HFFc6 (cell line): Measurements from ENCODE around the gene LIM2. TPM values are rescaled to one million over a fixed set of nuclear protein-coding genes. Genes with fewer than 3 reads are reported as not detected.

Experiments used
- DNase-seq: peaks from one replicate; pipeline ENCODE4 v3.0.0-alpha.2; 2018
- H3K27ac Mint-ChIP-seq: 2 replicates; pipeline ENCODE4 v1.8.0; 2020; ENCODE audit warnings: mild to moderate bottlenecking, mixed read lengths
- H3K27me3 Mint-ChIP-seq: 2 replicates; pipeline ENCODE4 v1.8.0; 2021; ENCODE audit warnings: mild to moderate bottlenecking, moderate library complexity, mixed read lengths; ENCODE audit not compliant: insufficient read depth
- H3K36me3 Mint-ChIP-seq: 2 replicates; pipeline ENCODE4 v1.8.0; 2021; ENCODE audit warnings: low read depth, mixed read lengths
- H3K4me1 Mint-ChIP-seq: 2 replicates; pipeline ENCODE4 v1.8.0; 2020; ENCODE audit warnings: low read depth, mixed read lengths
- H3K4me3 Mint-ChIP-seq: 2 replicates; pipeline ENCODE4 v1.8.0; 2020; ENCODE audit warnings: mild to moderate bottlenecking, moderate library complexity, mixed read lengths
- H3K9me3 Mint-ChIP-seq: 2 replicates; pipeline ENCODE4 v1.8.0; 2020; ENCODE audit warnings: mild to moderate bottlenecking, mixed read lengths
- total RNA-seq, 6 experiments: library from RNA; stranded (reverse); fragmentation: NEBNext Ultra II Directional; extraction: Animal tissue kit (Norgen Biotek cat#: 25700); gene quantifications; 2 replicates in 1 of 6; 3 replicates in 5 of 6; pipeline ENCODE4 v1.2.3, GENCODE V29; 2021
- TF ChIP-seq, protein P1 (sequence below): fragments of 200-600 bp; sonication (generic); IDR thresholded peaks from 2 replicates; pipeline ENCODE4 v1.5.0; 2021; ENCODE audit warnings: antibody characterized with exemption, mild to moderate bottlenecking

Gene LIM2
- total RNA-seq, 6 experiments from 2014 or later: not detected

DNA sequence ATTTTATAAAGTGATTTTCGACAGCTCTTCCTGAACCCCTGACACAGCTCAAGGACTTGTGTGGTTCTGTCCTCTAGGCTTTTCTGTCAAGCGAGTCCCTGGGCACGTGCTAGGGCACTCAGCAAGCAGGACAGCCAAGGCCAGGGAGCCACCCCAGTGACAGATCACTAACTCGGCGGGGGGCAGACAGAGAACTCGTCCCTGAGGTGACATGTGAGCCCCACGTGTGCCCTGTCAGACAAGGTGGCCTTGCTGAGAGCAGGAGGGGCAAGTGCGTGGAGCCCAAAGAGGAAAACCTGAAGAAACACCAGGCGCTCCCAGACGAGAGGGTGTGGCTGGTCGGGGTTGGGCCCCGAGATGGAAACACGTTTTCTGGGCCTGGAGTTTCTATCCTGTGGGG lies 26.5 kb downstream of the LIM2 start:
- no peak for DNase-seq
- no peaks in the 10 kb centered on the region; the same call in 1 of the 2 replicates for H3K27me3 Mint-ChIP-seq
- H3K4me1 Mint-ChIP-seq: peaks cover 50% of the 10 kb centered on the region
- TF ChIP-seq, protein P1, sequence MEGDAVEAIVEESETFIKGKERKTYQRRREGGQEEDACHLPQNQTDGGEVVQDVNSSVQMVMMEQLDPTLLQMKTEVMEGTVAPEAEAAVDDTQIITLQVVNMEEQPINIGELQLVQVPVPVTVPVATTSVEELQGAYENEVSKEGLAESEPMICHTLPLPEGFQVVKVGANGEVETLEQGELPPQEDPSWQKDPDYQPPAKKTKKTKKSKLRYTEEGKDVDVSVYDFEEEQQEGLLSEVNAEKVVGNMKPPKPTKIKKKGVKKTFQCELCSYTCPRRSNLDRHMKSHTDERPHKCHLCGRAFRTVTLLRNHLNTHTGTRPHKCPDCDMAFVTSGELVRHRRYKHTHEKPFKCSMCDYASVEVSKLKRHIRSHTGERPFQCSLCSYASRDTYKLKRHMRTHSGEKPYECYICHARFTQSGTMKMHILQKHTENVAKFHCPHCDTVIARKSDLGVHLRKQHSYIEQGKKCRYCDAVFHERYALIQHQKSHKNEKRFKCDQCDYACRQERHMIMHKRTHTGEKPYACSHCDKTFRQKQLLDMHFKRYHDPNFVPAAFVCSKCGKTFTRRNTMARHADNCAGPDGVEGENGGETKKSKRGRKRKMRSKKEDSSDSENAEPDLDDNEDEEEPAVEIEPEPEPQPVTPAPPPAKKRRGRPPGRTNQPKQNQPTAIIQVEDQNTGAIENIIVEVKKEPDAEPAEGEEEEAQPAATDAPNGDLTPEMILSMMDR: no peak
- peaks cover 11% of the 10 kb centered on the region for H3K36me3 Mint-ChIP-seq
- no peak overlapping the region for H3K4me3 Mint-ChIP-seq
- no peaks in the 10 kb centered on the region for H3K9me3 Mint-ChIP-seq
- H3K27ac Mint-ChIP-seq: no peak overlapping the region

DNA sequence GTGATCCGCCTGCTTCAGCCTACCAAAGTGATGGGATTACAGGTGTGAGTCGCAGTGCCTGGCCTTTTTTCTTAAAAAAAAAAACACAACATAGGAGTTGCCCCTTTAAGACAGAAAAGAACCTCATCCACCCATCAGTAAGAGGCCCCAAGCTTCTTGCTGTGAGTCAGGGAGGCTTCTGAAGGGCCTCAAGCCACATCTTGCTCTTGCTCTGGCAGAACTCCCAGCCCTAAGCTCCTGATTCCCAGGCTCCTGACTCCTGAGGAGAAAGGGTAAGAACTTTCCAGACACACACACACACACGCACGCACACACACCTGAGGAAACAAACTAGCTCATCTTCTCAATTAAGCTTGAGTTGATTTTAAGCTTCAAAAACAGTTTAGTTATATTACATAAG lies 28.5 kb downstream of the LIM2 start:
- Mint-ChIP-seq H3K9me3 (no peaks in the 10 kb centered on the region), H3K36me3 (peaks cover 11% of the 10 kb centered on the region), H3K4me1 (peaks cover 46% of the 10 kb centered on the region), H3K27me3 (no peaks in the 10 kb centered on the region; the same call in 1 of the 2 replicates), H3K4me3 (no peak overlapping the region), H3K27ac (peak overlapping the region; percentile 89)
- TF ChIP-seq, protein P1: no peak
- DNase-seq: peak; percentile 85

DNA sequence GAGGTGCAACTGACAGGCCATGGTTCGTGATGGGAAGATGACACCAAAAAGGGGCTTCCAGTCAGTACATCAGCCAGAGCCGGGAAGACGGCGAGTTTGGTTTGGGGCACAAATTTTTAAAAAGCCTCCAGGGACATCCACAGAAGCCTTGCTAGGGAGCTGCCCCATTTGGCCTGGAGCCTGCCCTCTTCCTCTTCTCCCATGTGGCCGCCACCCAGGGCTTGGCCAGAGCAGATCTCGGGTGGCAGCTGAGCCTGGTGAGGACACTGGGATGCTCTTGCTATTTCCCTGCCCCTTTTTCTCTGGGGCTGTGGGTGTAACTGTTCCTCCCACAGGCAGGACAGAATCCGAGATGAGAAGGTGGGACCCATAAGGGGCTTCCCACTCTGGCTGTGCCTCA lies 29.8 kb downstream of the LIM2 start:
- TF ChIP-seq, protein P1: no peak
- peak overlapping the region; percentile 72 for H3K27ac Mint-ChIP-seq
- no peak overlapping the region for H3K4me3 Mint-ChIP-seq
- H3K9me3 Mint-ChIP-seq: no peaks in the 10 kb centered on the region
- H3K36me3 Mint-ChIP-seq: peaks cover 8% of the 10 kb centered on the region
- H3K4me1 Mint-ChIP-seq: peaks cover 33% of the 10 kb centered on the region
- no peaks in the 10 kb centered on the region; the same call in 1 of the 2 replicates for H3K27me3 Mint-ChIP-seq
- DNase-seq: no peak

DNA sequence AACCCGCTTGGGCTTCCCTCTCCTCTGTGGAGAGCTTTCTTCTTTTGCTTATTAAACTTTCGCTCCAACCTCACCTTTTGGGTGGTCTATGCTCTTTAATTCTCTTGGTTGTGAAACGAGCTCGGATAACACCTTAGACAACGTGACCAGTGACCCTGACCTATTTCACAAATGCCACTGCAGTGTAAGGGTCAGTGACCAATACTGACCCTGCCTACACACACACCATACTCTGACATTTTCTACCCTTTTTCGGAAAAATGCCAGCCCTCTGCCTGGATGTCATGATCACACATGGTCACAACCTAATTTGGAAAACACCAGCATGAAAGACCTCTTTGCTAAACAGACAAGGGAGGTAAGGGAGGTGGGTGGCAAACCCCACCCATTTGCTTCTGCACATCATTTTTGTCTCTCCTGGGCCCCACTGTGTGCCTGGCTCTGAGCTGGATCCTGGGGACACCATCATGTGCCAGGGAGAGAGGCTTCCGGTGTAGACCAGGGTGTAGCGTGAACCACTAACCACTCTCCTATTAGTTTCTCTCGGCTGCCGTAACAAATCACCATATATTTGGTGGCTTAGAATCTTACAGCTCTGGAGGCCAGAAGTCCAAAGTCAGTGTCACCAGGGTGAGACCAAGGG lies 31.5 kb downstream of the LIM2 start:
- no peaks in the 10 kb centered on the region for H3K9me3 Mint-ChIP-seq
- H3K4me3 Mint-ChIP-seq: no peak overlapping the region
- peaks cover 3% of the 10 kb centered on the region; the same call in 1 of the 2 replicates for H3K27me3 Mint-ChIP-seq
- TF ChIP-seq, protein P1: no peak
- DNase-seq: no peak
- H3K36me3 Mint-ChIP-seq: peaks cover 14% of the 10 kb centered on the region
- no peak overlapping the region for H3K27ac Mint-ChIP-seq
- peaks cover 27% of the 10 kb centered on the region for H3K4me1 Mint-ChIP-seq

DNA sequence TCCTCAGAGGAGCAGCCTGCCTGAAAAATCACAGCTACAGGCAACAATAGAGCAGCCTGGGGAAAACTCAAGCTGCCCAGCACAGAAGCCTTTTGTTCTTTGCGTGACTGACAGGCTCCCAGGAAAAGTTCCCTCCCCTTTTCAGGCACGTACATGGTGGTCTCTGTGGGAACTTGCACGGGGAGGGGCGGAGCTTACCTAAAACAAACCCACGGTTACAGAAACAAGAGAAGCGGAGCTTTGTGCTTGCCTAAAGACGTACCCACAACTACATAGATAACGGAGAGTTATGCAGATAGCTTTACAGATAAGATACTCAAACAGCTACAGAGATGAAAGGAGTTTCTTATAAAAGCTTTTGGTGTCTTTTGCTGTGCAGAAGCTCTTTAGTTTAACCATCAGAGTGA lies 33.0 kb downstream of the LIM2 start:
- peaks cover 27% of the 10 kb centered on the region for H3K36me3 Mint-ChIP-seq
- TF ChIP-seq, protein P1: no peak

More for the DNA sequence above, 33.0 kb downstream of the LIM2 start:
- H3K4me3 Mint-ChIP-seq: no peak overlapping the region
- no peaks in the 10 kb centered on the region for H3K9me3 Mint-ChIP-seq
- H3K27me3 Mint-ChIP-seq: peaks cover 3% of the 10 kb centered on the region; the same call in 1 of the 2 replicates
- H3K27ac Mint-ChIP-seq: no peak overlapping the region
- peaks cover 40% of the 10 kb centered on the region for H3K4me1 Mint-ChIP-seq
- DNase-seq: no peak
